Pancreas (tissue), 10 donors: Measurements from ENCODE around the gene C11orf91. TPM values are rescaled to one million over a fixed set of nuclear protein-coding genes. Genes with fewer than 3 reads are reported as not detected.

Source experiments
- ATAC-seq, 4 donors: fragments of 200-7000 bp; cut with Tn5 transposase; one replicate each; pipeline versions ENCODE4 v1.8.0 to v1.9.1; 2020; ENCODE audit warnings: mild to moderate bottlenecking in 4 of 4, moderate library complexity in 4 of 4
- DNase-seq, 6 donors: peaks; one replicate each; pipeline ENCODE4 v3.0.0-alpha.2; 2020
- FAIRE-seq: peaks from 2 replicates; lab custom pipeline; 2012; peaks lifted over from hg19 to GRCh38; lab: Jason Lieb, UNC
- H3K27ac ChIP-seq, 4 donors: fragments of 200-600 bp; sonication (generic); 1 replicate in 3 of 4; 2 replicates in 1 of 4; pipeline versions ENCODE4 v1.5.0 to v1.8.0; 2020
- H3K27me3 ChIP-seq, 4 donors: fragments of 200-600 bp; one replicate each; pipeline ENCODE4 v1.8.0; 2021
- H3K36me3 ChIP-seq, 3 donors: fragments of 200-600 bp; sonication (generic) in 1 of 3; one replicate each; pipeline versions ENCODE4 v1.5.0 to v1.8.0; 2020 to 2021
- H3K4me1 ChIP-seq, 3 donors: fragments of 200-600 bp; one replicate each; pipeline ENCODE4 v1.8.0; 2021
- H3K4me3 ChIP-seq, 4 donors: fragments of 200-600 bp; sonication (generic) in 2 of 4; one replicate each; pipeline versions ENCODE4 v1.5.0 to v1.8.0; 2020 to 2021
- H3K9me3 ChIP-seq, 4 donors: fragments of 200-600 bp; one replicate each; pipeline ENCODE4 v1.8.0; 2021
- CTCF ChIP-seq, 4 donors: fragments of 200-600 bp; sonication (generic) in 3 of 4; IDR thresholded peaks; one replicate each; pipeline versions ENCODE4 v1.5.0 to v1.8.0; 2021; ENCODE audit warnings: antibody characterized with exemption in 4 of 4
- WGBS, 2 donors: extraction: QIAGEN DNeasy Blood & Tissue Kit; methylation state at CpG; one replicate each; pipeline ENCODE4 v1.1.7; 2013; 5-methylcytosine and 5-hydroxymethylcytosine counted together
- intact Hi-C, 3 donors: fragments of 100-400 bp; cut with DNase I; formaldehyde crosslinking; loops; one replicate each; pipeline versions ENCODE4 v1.11.1 to v1.14.2; 2022
- polyA plus RNA-seq, 2 donors: library from polyadenylated mRNA; stranded (reverse); fragments of 200-250 nt; gene quantifications; one replicate each; pipeline ENCODE4 v1.2.3, GENCODE V29; 2013
- total RNA-seq, 6 donors: library from RNA; stranded (reverse); fragmentation: NEBNext Ultra II Directional in 4 of 6; extraction: Animal tissue kit (Norgen Biotek cat#: 25700) in 4 of 6; gene quantifications; one replicate each; pipeline versions ENCODE4 v1.2.1 to v1.2.4, GENCODE V29; 2021 to 2023
- donor health status: healthy with polysubstance abuse.
- donor health status: DM: no; HTN: no; CAD: no; lungs with moderate emphysema.
- donor health status: DM: no; HTN: no; CAD: no.
- donor health status: control.
- donor health status: control.
- donor health status: Bipolar disorder and iron deficiency.
- donor health status: DM: yes; HTN: yes; CAD: no.
- donor health status: DM: no; HTN: no; CAD: no.
- donor health status: DM: no; HTN: no; CAD: no.
- donor health status: DM: yes; HTN: yes; CAD: no.

The C11orf91 gene
- total and polyA plus RNA-seq, 8 donors = 0.26 to 0.31 (median 0.28) TPM; not detected in 5

DNA sequence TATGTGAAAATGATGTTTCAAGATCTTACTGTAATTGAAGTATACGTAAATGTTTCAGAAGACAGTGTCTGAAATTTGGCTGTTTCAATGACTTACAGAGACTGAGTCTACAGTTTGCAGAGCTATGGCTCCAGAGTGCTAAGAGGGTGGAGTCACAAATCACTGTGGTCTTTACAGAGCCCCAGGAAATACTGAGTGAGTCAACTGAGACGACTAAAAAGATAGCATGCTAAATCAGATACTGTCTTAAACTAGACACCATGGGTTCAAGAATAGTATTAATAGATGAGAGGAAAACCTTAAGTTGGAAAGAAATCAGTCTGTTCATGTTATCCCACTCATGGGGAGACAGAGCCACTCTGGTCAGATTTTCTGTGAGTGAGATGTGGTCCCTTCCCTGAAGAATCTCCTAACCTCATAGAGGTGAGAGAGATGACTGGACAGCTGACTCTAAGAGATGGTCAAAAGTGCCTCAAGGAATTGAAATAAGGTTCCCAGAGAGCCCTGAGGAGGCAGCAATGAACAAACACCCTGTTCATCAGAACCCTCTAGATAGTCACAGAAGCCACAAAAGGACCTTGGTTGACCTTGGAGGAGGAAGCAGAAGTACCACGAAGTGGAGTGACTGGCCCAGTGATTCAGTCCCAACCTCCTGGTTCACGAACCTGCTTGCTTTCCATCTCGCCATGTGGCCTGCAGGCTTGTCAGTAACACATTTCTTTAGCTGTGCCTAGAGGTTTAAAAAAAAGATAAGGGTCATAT, 30.2 kb downstream of the C11orf91 start:
- 68 to 74% methylated on average over 5 of the region's 5 CpGs for WGBS, 2 donors
- ATAC-seq = no peak
- no peak for FAIRE-seq
- TF ChIP-seq CTCF (IDR thresholded peaks at IDR 0.05) = no peak
- H3K4me1 ChIP-seq = no peaks in the 10 kb centered on the region
- DNase-seq = no peak
- intact Hi-C loops = no loop called here
- H3K27me3 ChIP-seq = no peaks in the 10 kb centered on the region
- H3K4me3 ChIP-seq = no peak overlapping the region
- H3K36me3 ChIP-seq = no peaks in the 10 kb centered on the region
- H3K9me3 ChIP-seq = no peaks in the 10 kb centered on the region
- H3K27ac ChIP-seq = no peak overlapping the region

DNA sequence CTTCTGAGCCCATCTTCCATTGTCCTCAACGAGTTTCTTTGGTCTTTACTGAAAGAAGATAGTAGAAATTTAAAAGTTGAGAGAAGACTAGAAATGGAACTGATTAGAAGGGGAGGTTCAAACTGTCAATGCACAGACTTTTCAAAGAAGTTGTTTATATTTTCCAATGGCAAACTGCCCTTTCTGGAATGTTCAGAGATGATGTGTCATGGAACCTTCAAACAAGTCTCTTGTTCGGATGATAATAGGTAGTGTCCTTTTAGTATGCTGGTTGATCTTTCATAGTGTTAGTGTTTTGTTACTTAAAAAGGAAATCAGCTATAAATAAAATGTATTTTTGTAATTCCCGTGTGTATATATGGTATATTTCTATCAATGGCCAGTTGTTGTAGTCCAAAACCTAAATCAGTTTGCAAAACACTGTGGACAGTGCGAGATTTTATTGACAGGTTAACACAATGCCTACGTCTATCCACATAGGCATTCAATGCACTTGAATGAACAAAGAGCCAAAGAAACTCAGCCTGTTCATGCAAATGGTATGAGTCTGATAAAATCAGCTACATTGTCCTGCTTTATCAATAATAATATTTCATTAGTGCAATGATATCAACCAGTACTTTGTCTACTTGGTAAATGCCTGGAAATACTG, 30.9 kb downstream of the C11orf91 start:
- H3K36me3 ChIP-seq = no peaks in the 10 kb centered on the region
- H3K4me3 ChIP-seq = no peak overlapping the region
- TF ChIP-seq CTCF (IDR thresholded peaks at IDR 0.05) = no peak
- H3K27ac ChIP-seq = no peak overlapping the region
- WGBS, 2 donors = 74 to 78% methylated on average over 5 of the region's 5 CpGs
- ATAC-seq = no peak
- FAIRE-seq = no peak
- no peaks in the 10 kb centered on the region for H3K4me1 ChIP-seq
- H3K9me3 ChIP-seq = no peaks in the 10 kb centered on the region
- no peaks in the 10 kb centered on the region for H3K27me3 ChIP-seq
- intact Hi-C loops = no loop called here
- DNase-seq = no peak

- no peak for TF ChIP-seq CTCF (IDR thresholded peaks at IDR 0.05)
- FAIRE-seq (no peak), ATAC-seq (no peak)
These were observed 31.6 kb downstream of the C11orf91 start for GRCh38 chr11:33668951-33669596.

DNA sequence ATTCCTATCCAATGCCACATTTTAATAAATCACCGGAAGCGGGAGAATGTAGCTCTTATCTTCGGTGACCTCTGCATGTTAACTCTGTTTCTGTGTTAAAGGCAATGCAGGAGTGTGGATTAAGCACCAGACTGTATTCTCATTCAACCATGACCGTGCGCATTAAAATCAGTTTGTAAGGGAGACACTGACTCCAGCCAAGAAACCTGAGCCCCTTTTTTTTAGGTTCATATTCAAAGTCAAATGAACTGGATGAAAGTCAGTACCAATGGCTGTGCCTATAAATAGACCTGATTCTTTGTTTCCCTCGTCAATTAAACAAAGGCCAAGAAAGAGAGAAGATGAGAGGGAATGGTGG, 32.2 kb downstream of the C11orf91 start:
- 78% methylated on average over 6 of the region's 6 CpGs for WGBS, 2 donors
- no peak for ATAC-seq
- Histone ChIP-seq H3K27me3 (no peaks in the 10 kb centered on the region), H3K36me3 (no peaks in the 10 kb centered on the region), H3K4me1 (no peaks in the 10 kb centered on the region), H3K27ac (no peak overlapping the region), H3K4me3 (no peak overlapping the region), H3K9me3 (no peaks in the 10 kb centered on the region)
- no peak for DNase-seq
- TF ChIP-seq CTCF (IDR thresholded peaks at IDR 0.05) = no peak
- FAIRE-seq = no peak
- intact Hi-C loops = no loop called here

More at GRCh38 chr11:33668951-33669596, 31.6 kb downstream of the C11orf91 start:
- Histone ChIP-seq H3K36me3 (no peaks in the 10 kb centered on the region), H3K27ac (no peak overlapping the region), H3K27me3 (no peaks in the 10 kb centered on the region), H3K9me3 (no peaks in the 10 kb centered on the region), H3K4me1 (no peaks in the 10 kb centered on the region), H3K4me3 (no peak overlapping the region)
- WGBS, 2 donors = 93 to 98% methylated on average over 6 of the region's 6 CpGs
- no peak for DNase-seq
- intact Hi-C loops = no loop called here
